ENCODE results near the gene ACOT12.

GRCh38 chr5:81388169-81388568 is 5.8 kb downstream of the ACOT12 start:
- TF ChIP-seq EZH2 (IDR thresholded peaks at IDR 0.05; ENCODE audit: borderline replicate concordance, insufficient read depth, low read depth, low read length, poor library complexity, severe bottlenecking) = no peak
- TF ChIP-seq CTCF (IDR thresholded peaks at IDR 0.05) = no peak
